GM12864 (cell line): ENCODE data around the gene LRRC43.

Experiments used
- DNase-seq: peaks from one replicate; pipeline ENCODE4 v3.0.0-alpha.2; 2011; ENCODE audit warnings: low read depth
- H3K4me3 ChIP-seq: 2 replicates; pipeline ENCODE4 v1.5.1; 2011; ENCODE audit warnings: mild to moderate bottlenecking, low read depth, low read length, control low read depth
- TF ChIP-seq, protein P1 (sequence below): IDR thresholded peaks from 2 replicates; pipeline ENCODE4 v1.5.1; 2011; ENCODE audit warnings: low read depth, mild to moderate bottlenecking, moderate library complexity, low read length, control low read depth, inconsistent platforms; ENCODE audit errors: missing control alignments

The LRRC43 gene

GRCh38 chr12:122250536-122250935 lies 67.6 kb downstream of the LRRC43 start:
- no peak overlapping the region for H3K4me3 ChIP-seq
- no peak for DNase-seq
- TF ChIP-seq, protein P1, sequence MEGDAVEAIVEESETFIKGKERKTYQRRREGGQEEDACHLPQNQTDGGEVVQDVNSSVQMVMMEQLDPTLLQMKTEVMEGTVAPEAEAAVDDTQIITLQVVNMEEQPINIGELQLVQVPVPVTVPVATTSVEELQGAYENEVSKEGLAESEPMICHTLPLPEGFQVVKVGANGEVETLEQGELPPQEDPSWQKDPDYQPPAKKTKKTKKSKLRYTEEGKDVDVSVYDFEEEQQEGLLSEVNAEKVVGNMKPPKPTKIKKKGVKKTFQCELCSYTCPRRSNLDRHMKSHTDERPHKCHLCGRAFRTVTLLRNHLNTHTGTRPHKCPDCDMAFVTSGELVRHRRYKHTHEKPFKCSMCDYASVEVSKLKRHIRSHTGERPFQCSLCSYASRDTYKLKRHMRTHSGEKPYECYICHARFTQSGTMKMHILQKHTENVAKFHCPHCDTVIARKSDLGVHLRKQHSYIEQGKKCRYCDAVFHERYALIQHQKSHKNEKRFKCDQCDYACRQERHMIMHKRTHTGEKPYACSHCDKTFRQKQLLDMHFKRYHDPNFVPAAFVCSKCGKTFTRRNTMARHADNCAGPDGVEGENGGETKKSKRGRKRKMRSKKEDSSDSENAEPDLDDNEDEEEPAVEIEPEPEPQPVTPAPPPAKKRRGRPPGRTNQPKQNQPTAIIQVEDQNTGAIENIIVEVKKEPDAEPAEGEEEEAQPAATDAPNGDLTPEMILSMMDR, result no peak
